ENCODE data around the gene NFIB.

- TF ChIP-seq CTCF (conservative IDR thresholded peaks at IDR 0.05 in 1 of 2, IDR thresholded peaks at IDR 0.05 in 1 of 2; ENCODE audit: extremely low read depth in 1 of 2, insufficient read depth in 1 of 2, low read depth in 1 of 2, low read length in 2 of 2) (no peak), EZH2 (IDR thresholded peaks at IDR 0.05; ENCODE audit: borderline replicate concordance, low read length) (no peak)
These were observed 132.9 kb downstream of the NFIB start for GRCh38 chr9:14180960-14181537.

All from mammary epithelial cell (primary cell).